Activated CD8-positive, alpha-beta memory T cell treated with anti-CD3 and anti-CD28 coated beads, Interleukin-2, amount 10 ng/mL, durations not matched to agents 7 days and 5 days (primary cell): ENCODE results near the gene C3. TPM values are rescaled to one million over a fixed set of nuclear protein-coding genes. Genes with fewer than 3 reads are reported as not detected.
"Not testable (repeated sequence)": the region's sequence is repeated elsewhere in the genome, so short reads cannot be mapped to it uniquely, and the experiment has no call there.

Source experiments
- ATAC-seq: fragments of 150-1000 bp; cut with Tn5 transposase; one replicate; pipeline ENCODE4 v1.10.0; 2021; ENCODE audit warnings: moderate library complexity
- CTCF ChIA-PET: fragments of 350-600 bp; sonication (Branson Sonifier 250); formaldehyde crosslinking; loops from one replicate; lab custom pipeline; 2021; ENCODE audit warnings: antibody characterized with exemption; lab: Charles Lee
- DNase-seq: peaks from one replicate; pipeline ENCODE4 v3.0.0-alpha.2; 2020
- H3K27ac Mint-ChIP-seq: one replicate; pipeline ENCODE4 v1.8.0; 2021; ENCODE audit warnings: mild to moderate bottlenecking, mixed read lengths
- H3K27me3 Mint-ChIP-seq: one replicate; pipeline ENCODE4 v1.8.0; 2021; ENCODE audit warnings: mixed read lengths
- H3K36me3 Mint-ChIP-seq: one replicate; pipeline ENCODE4 v1.8.0; 2021; ENCODE audit warnings: mild to moderate bottlenecking, mixed read lengths
- H3K4me1 Mint-ChIP-seq: one replicate; pipeline ENCODE4 v1.8.0; 2021; ENCODE audit warnings: mixed read lengths
- H3K4me3 Mint-ChIP-seq: one replicate; pipeline ENCODE4 v1.8.0; 2021; ENCODE audit warnings: mild to moderate bottlenecking, moderate library complexity, mixed read lengths
- H3K9me3 Mint-ChIP-seq: one replicate; pipeline ENCODE4 v1.8.0; 2022; ENCODE audit warnings: low read depth, mixed read lengths
- microRNA-seq: library from miRNA; unstranded; fragments of <30 nt; microRNA quantifications from one replicate; pipeline ENCODE4 v1.2.0, GENCODE V29; 2022
- total RNA-seq, 2 experiments: library from RNA; stranded (reverse); gene quantifications; one replicate each; pipeline ENCODE4 v1.2.3, GENCODE V29; 2021

Gene C3
- total RNA-seq, 2 experiments from 2014 or later: 0.67 to 1.0 TPM

DNA sequence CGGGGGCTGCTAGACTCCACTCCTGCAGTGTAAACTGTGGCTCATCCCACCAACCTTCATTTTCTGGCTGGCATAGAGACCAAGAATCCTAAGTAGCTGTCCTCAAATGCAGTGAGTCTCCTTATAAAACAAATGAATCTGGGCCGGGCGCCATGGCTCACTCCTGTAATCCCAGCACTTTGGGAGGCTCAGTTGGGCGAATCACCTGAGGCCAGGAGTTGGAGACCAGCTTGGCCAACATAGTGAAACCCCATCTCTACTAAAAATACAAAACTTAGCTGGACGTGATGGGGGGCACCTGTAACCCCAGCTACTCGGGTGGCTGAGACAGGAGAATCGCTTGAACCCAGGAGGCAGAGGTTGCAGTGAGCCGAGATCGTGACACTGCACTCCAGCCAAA is 80.1 kb downstream of the C3 start:
- H3K27me3 Mint-ChIP-seq, H3K9me3 Mint-ChIP-seq, ATAC-seq, H3K36me3 Mint-ChIP-seq, H3K4me3 Mint-ChIP-seq, H3K27ac Mint-ChIP-seq: not testable (repeated sequence)
- H3K4me1 Mint-ChIP-seq: peaks cover 50% of the 10 kb centered on the region
- CTCF ChIA-PET: interaction anchor here (1.4 to 5.4 kb wide), 5 partner anchors 13 to 97 kb away, joined by 3 to 56 read pairs (median 8); partner anchors contain the start of gene GPR108
- DNase-seq: peak; percentile 37

DNA sequence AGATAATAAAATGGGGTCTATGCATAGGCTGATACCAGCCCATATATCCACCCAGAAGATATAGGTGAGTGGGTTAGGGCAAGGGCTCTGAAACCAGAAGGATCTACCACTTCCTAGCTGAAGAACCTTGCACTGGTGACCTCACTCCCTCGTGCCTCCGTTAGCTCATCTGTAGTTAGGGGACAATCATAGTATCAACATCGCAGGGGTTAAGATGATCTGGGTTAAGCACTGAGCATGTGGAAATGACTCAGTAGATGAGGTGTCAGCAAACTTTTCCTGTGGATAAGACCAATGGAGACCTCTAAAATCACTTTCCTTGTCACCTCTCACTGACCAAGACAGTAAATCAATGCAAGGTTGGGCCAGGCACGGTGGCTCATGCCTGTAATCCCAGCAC is 81.0 kb downstream of the C3 start:
- H3K9me3 Mint-ChIP-seq: no peaks in the 10 kb centered on the region
- H3K4me3 Mint-ChIP-seq: no peak overlapping the region
- peak overlapping the region; percentile 38 for H3K27ac Mint-ChIP-seq
- DNase-seq (peak; percentile 84), ATAC-seq (peak; percentile 87)
- CTCF ChIA-PET: interaction anchor here (0.6 to 5.4 kb wide), 13 partner anchors 9 to 758 kb away, joined by 3 to 56 read pairs (median 3); partner anchors contain the start of genes GPR108 and TNFSF14
- H3K4me1 Mint-ChIP-seq: peaks cover 47% of the 10 kb centered on the region
- no peaks in the 10 kb centered on the region for H3K36me3 Mint-ChIP-seq
- H3K27me3 Mint-ChIP-seq: no peaks in the 10 kb centered on the region

DNA sequence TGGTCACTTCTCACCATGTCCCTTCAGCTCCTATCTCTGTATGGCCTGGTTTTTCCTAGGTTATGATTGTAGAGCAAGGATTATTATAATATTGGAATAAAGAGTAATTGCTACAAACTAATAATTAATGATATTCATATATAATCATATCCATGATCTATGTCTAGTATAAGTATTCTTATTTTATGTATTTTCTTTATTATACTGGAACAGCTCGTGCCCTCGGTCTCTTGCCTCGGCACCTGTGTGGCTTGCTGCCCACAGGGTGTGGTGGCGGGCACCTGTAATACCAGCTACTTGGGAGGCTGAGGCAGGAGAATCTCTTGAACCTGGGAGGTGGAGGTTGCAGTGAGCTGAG is 87.0 kb downstream of the C3 start:
- not testable (repeated sequence) for H3K4me3 Mint-ChIP-seq, DNase-seq, H3K27me3 Mint-ChIP-seq, H3K9me3 Mint-ChIP-seq, H3K36me3 Mint-ChIP-seq, H3K27ac Mint-ChIP-seq, ATAC-seq
- CTCF ChIA-PET: interaction anchor here (0.8 to 7.3 kb wide), 17 partner anchors 8 to 246 kb away, joined by 3 to 61 read pairs (median 5); partner anchors contain the start of genes DENND1C, GPR108, TNFSF14 and VAV1
- H3K4me1 Mint-ChIP-seq: peaks cover 33% of the 10 kb centered on the region

DNA sequence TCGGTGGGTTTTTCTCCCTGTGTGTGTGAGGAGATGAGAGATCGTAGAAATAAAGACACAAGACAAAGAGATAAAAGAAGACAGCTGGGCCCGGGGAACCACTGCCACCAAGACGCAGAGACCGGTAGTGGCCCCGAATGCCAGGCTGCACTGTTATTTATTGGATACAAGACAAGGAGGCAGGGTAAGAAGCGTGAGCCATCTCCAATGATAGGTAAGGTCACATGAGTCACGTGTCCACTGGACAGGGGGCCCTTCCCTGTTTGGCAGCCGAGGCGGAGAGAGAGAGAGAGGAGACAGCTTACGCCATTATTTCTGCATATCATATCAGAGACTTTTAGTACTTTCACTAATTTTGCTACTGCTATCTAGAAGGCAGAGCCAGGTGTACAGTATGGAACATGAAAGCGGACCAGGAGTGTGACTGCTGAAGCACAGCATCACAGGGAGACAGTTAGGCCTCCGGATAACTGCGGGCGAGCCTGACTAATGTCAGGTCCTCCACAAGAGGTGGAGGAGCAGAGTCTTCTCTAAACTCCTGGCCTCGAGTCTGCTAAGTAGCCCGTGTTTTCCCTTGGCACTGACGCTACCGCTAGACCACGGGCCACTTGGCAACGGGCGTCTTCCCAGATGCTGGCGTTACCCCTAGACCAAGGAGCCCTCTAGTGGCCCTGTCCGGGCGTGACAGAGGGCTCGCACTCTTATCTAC is 87.5 kb downstream of the C3 start:
- DNase-seq (peak; percentile 71), ATAC-seq (peak; percentile 20)
- peaks cover 30% of the 10 kb centered on the region for H3K4me1 Mint-ChIP-seq
- peak overlapping the region; percentile 9 for H3K27ac Mint-ChIP-seq
- H3K27me3 Mint-ChIP-seq, H3K9me3 Mint-ChIP-seq, H3K36me3 Mint-ChIP-seq, H3K4me3 Mint-ChIP-seq: not testable (repeated sequence)
- CTCF ChIA-PET: interaction anchor here (0.8 to 7.3 kb wide), 20 partner anchors 9 to 246 kb away, joined by 3 to 61 read pairs (median 5); partner anchors contain the start of genes DENND1C, GPR108, TNFSF14 and VAV1

DNA sequence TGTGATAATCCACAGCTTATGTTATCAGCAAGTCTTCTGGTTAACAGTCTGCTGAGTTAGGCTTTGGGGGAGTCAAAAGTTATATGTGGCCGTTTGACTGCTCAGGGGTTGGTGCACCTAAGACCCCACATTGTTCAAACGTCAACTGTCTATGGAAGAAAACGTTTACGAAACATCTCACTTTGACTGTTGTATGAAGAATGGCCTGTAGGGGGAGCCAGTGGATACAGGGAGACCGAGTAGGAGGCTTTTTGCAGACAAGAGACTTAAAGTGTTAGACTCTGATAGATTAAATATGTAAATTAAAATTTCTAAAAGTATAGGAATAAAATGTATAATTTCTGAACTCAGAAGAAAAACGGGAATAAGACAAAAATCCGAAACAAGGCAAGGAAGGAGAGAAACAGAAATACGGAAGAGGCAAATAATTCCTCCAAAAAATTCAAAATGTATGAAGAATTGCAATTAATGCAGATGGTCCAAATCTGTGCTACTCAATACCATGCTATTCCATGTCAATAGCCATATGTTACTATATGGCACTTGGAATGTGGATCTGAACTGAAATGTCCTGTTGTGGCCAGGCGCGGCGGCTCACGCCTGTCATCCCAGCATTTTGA is 88.3 kb downstream of the C3 start:
- H3K36me3 Mint-ChIP-seq: peaks cover 1% of the 10 kb centered on the region
- ATAC-seq (peak; percentile 85), DNase-seq (peak; percentile 89)
- CTCF ChIA-PET: interaction anchor here (0.6 to 7.3 kb wide), 25 partner anchors 9 to 331 kb away, joined by 3 to 61 read pairs (median 4); partner anchors contain the start of genes GPR108 and TNFSF14
- H3K9me3 Mint-ChIP-seq: no peaks in the 10 kb centered on the region
- H3K27ac Mint-ChIP-seq: peak overlapping the region; percentile 52
- peaks cover 30% of the 10 kb centered on the region for H3K4me1 Mint-ChIP-seq
- H3K4me3 Mint-ChIP-seq: no peak overlapping the region
- no peaks in the 10 kb centered on the region for H3K27me3 Mint-ChIP-seq

Small RNAs within 50 kb of the gene (microRNA-seq; reads per million reads assigned to microRNA genes)
- not detected for gene MIR6791

Other genes with a start within 250 kb of the C3 start
- gene DENND1C, start 238.9 kb downstream of the C3 start, total RNA-seq: 100 to 1,000 TPM; 100 to 113 TPM
- 1 to 10 TPM; 7.5 to 8.1 TPM for gene TUBB4A, start 218.3 kb downstream of the C3 start, total RNA-seq
- gene TNFSF9, start 189.6 kb downstream of the C3 start, total RNA-seq: 10 to 100 TPM in 1 of 2 experiments, 1 to 10 TPM in 1; 4.7 to 18.5 TPM
- gene CD70, start 129.5 kb downstream of the C3 start, total RNA-seq: 100 to 1,000 TPM in 1 of 2 experiments, 10 to 100 TPM in 1; 74.3 to 184 TPM
- 10 to 100 TPM; 31.1 to 55.9 TPM for gene TNFSF14, start 50.5 kb downstream of the C3 start, total RNA-seq
- gene GPR108, start 16.9 kb upstream of the C3 start, total RNA-seq: 100 to 1,000 TPM in 1 of 2 experiments, 10 to 100 TPM in 1; 77.2 to 100 TPM
- gene TRIP10, start 19.0 kb upstream of the C3 start, total RNA-seq: 10 to 100 TPM; 13.7 to 22.2 TPM
- 10 to 100 TPM; 13.8 to 22.3 TPM for gene SH2D3A, start 46.8 kb upstream of the C3 start, total RNA-seq
- gene VAV1, start 52.1 kb upstream of the C3 start, total RNA-seq: 100 to 1,000 TPM in 1 of 2 experiments, 10 to 100 TPM in 1; 98.5 to 114 TPM
- under 1 TPM; 0.44 to 0.54 TPM for gene ADGRE1, start 166.9 kb upstream of the C3 start, total RNA-seq